GM12873 (cell line): ENCODE data around the gene FNDC3B.

Experiments used
- TF ChIP-seq, protein P1 (sequence below): IDR thresholded peaks from 2 replicates; pipeline ENCODE4 v1.5.1; 2012; ENCODE audit warnings: low read depth, mild to moderate bottlenecking, moderate library complexity, low read length, control low read depth; ENCODE audit not compliant: insufficient read depth; ENCODE audit errors: missing control alignments

FNDC3B gene

DNA sequence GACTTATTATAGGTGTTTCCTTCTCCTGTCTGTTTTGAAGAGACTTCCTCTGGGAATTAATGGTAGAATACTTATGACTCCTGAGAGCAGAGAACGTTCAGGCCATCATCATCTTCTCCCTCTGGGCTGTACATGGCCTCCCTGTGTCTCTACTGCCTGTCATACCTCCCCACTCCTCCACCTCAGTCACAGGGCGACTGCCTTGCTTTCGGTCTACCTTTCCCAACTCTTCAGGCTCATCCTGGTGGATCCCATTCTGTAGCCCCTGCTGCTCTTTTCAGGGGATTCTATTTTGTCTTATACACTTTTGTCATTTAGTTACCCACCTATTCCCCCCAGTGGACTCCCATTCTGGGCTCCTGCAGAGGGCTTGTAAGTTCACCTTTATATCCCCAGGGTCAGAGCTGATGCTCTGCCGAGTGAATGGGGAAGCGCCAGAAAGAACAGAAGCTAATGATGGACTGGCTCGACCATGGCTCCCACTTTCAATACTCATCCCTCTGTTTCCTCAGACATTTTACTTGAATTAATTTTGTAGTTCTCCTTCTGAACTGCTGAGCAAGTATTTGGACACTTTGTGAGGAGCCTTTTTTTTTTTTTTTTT, 28.6 kb downstream of the FNDC3B start:
- TF ChIP-seq, protein P1, sequence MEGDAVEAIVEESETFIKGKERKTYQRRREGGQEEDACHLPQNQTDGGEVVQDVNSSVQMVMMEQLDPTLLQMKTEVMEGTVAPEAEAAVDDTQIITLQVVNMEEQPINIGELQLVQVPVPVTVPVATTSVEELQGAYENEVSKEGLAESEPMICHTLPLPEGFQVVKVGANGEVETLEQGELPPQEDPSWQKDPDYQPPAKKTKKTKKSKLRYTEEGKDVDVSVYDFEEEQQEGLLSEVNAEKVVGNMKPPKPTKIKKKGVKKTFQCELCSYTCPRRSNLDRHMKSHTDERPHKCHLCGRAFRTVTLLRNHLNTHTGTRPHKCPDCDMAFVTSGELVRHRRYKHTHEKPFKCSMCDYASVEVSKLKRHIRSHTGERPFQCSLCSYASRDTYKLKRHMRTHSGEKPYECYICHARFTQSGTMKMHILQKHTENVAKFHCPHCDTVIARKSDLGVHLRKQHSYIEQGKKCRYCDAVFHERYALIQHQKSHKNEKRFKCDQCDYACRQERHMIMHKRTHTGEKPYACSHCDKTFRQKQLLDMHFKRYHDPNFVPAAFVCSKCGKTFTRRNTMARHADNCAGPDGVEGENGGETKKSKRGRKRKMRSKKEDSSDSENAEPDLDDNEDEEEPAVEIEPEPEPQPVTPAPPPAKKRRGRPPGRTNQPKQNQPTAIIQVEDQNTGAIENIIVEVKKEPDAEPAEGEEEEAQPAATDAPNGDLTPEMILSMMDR: no peak

DNA sequence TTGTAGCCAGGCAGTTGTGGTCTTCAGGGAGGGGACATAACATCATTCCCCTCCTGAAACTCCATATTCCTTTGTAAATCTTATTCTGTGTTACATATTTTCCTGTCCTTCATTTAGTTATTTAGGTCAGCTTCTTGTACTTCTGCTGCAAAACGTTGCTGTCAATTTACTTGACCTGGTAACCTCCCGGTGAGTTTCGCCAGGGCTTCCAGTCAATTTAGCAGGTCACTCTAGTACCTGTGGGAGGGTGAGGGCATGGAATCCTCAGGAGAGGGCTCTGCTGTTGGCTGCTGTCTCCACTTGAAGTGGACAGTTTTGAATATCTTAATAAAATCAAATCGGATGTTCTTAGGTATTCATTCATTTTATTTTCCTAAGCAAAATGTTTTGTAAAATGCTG, 29.6 kb downstream of the FNDC3B start:
- TF ChIP-seq, protein P1: no peak

DNA sequence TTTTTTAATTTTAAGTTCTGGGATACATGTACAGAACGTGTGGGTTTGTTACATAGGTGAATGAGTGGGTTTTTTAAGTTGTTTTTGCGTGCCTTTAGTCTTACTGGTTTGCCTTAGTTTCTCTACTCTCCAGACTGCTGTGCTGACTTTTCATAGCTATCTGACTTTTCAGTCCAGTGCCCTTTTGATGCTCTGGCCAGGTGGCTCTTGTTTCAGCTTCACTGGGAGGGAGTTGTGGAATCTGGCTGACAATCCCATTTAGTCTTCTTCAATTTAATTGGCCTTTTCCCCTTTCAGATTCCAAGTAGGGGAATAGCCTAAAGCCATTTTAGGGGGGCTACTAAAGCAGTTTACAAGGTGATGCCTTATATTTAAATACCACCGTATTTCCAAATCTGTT, 30.1 kb downstream of the FNDC3B start:
- TF ChIP-seq, protein P1: no peak

DNA sequence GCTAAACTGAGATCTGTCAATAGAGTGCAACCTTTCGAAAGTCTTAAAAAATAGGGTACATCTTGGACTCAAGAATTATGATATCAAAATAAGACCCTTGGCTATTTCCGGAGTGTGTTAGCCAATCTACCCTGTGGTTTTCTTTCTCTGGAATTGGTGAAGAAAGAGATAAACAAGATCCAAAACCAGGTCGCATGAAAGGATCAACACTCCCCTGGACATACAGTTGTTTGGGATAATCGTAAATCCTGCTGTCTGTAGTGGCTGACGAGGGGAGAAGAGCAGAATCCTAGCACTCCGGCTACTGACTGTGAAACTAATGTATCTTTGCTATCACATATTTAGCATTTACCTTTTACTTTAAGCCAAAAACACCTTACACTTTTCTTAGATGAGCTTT, 30.9 kb downstream of the FNDC3B start:
- TF ChIP-seq, protein P1: no peak

DNA sequence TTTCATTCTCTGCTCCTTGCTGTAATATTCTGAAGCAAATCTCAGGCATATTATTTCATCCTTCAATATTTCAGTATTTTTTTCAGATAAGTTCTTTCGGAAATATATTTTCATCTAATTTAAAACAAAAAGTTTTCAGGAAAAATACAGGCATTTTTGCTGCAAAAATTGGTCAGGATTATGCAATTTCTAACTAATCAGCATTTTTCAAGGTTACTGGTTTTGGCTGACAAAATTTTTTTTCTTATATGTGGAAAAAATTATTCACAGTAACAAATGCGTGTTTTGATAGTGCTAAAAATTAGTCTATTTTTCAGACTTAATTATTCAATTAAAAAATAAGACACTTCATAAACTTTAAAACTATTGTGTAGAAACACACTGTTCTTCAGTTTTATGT, 31.4 kb downstream of the FNDC3B start:
- TF ChIP-seq, protein P1: no peak

DNA sequence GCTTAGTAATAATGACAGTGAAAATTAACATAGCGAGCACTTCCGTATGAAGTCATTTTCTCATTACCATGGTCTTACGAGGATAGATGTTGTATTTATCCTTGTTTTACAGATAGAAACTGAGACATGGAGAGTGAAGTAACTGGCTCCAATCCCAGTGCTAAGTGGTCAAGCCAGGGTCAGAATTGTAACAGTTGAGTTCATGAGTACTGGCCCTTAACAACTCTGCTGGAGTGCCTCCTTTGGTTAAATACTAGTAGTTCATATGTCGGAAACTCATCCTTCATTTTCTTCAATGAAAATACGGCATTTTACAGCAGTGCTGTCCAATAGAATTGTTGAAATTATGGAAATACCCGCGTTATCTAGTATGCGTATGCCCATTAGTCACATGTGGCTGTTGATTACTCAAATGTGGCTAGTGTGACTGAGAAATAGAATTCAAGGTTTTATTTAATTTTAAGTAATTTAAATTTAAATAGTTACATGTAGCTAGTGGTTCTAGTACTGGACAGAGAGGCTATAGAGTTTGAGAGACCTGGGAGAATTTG, 32.5 kb downstream of the FNDC3B start:
- TF ChIP-seq, protein P1: no peak

DNA sequence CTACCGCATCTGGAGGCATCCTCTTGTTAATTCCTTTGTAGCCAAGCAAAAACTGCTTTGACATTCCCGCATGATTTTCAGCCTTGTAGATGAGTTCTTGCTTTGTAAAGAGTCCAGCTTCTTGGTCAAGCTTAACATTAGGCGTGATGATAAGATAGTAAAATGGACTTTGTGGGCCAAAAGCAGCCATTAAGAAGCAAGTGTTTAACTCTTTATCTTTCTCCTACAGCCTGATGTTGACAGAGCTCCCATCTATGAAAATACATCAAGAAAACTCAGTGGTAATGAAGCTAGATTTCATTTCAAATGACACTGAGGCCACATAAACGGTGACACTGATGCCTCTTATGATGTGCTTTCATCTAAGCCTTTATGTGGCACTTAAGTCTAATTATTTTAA, 33.2 kb downstream of the FNDC3B start:
- TF ChIP-seq, protein P1: no peak
